HG03439 (cell line): Measurements from ENCODE around the gene PGBD5.

Experiments
- ATAC-seq: cut with Tn5 transposase; IDR thresholded peaks from one replicate; pipeline ENCODE4 v1.9.1; 2021; ENCODE audit warnings: mild to moderate bottlenecking, moderate library complexity; ENCODE audit not compliant: unreplicated experiment

Gene PGBD5

GRCh38 chr1:230398856-230399255, 27.3 kb downstream of the PGBD5 start:
- no peak for ATAC-seq

GRCh38 chr1:230396966-230397365, 29.2 kb downstream of the PGBD5 start:
- ATAC-seq, result no peak

GRCh38 chr1:230395932-230396331, 30.2 kb downstream of the PGBD5 start:
- no peak for ATAC-seq

- ATAC-seq, result no peak
These were observed 31.4 kb downstream of the PGBD5 start for GRCh38 chr1:230394741-230395140.

GRCh38 chr1:230394134-230394533, 32.0 kb downstream of the PGBD5 start:
- ATAC-seq, result no peak

- ATAC-seq, result no peak
These were observed 32.4 kb downstream of the PGBD5 start for GRCh38 chr1:230393722-230394121.

GRCh38 chr1:230392920-230393521, 33.1 kb downstream of the PGBD5 start:
- no peak for ATAC-seq

- ATAC-seq, result no peak
These were observed 33.6 kb downstream of the PGBD5 start for GRCh38 chr1:230392536-230392909.

GRCh38 chr1:230391776-230392535, 34.2 kb downstream of the PGBD5 start:
- no peak for ATAC-seq

- ATAC-seq, result no peak
These were observed 35.8 kb downstream of the PGBD5 start for GRCh38 chr1:230390371-230390770.

- ATAC-seq, result no peak
These were observed 38.3 kb downstream of the PGBD5 start for GRCh38 chr1:230387876-230388275.

- ATAC-seq, result no peak
These were observed 38.8 kb downstream of the PGBD5 start for GRCh38 chr1:230387296-230387695.

- ATAC-seq, result no peak
These were observed 39.4 kb downstream of the PGBD5 start for GRCh38 chr1:230386637-230387262.

GRCh38 chr1:230385930-230386329, 40.2 kb downstream of the PGBD5 start:
- ATAC-seq, result no peak

- no peak for ATAC-seq
These were observed 41.0 kb downstream of the PGBD5 start for GRCh38 chr1:230385158-230385450.

- ATAC-seq, result no peak
These were observed 41.6 kb downstream of the PGBD5 start for GRCh38 chr1:230384380-230385157.

GRCh38 chr1:230383425-230383824, 42.7 kb downstream of the PGBD5 start:
- no peak for ATAC-seq

GRCh38 chr1:230382001-230382491, 44.1 kb downstream of the PGBD5 start:
- no peak for ATAC-seq

- no peak for ATAC-seq
These were observed 44.5 kb downstream of the PGBD5 start for GRCh38 chr1:230381585-230381984.

GRCh38 chr1:230381049-230381467, 45.1 kb downstream of the PGBD5 start:
- no peak for ATAC-seq

- no peak for ATAC-seq
These were observed 46.2 kb downstream of the PGBD5 start for GRCh38 chr1:230379928-230380327.
